T-helper 22 cell (primary cell): ENCODE measurements around the gene TLR10.
"Not testable (repeated sequence)": the region's sequence is repeated elsewhere in the genome, so short reads cannot be mapped to it uniquely, and the experiment has no call there.

Experiments
- DNase-seq: peaks from one replicate; pipeline ENCODE4 v3.0.0-alpha.2; 2020; ENCODE audit warnings: low read depth

The TLR10 gene

GRCh38 chr4:38800961-38801450 lies 18.2 kb upstream of the TLR10 start:
- DNase-seq: no peak

- DNase-seq: no peak
Observed at GRCh38 chr4:38800366-38800765, 17.6 kb upstream of the TLR10 start.

- no peak for DNase-seq
Observed at GRCh38 chr4:38795087-38795486, 12.3 kb upstream of the TLR10 start.

DNA sequence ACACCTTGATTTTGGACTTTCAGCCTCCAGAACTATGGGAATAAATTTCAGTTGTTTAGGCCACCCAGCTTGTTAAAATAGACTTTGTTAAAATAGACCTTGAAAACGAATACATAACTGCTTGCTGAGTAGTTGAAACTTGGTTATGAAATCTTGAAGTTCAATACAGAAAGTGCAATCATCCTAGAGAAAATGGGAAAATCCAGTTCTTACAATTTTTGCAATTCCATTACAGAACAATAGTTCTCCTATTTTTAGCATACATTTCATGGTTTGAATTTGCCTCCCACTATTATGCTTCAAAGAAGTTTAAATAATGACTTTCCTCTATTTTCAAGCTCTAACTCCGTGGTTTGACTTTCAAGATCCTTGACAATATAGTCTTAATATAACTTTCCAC lies 11.3 kb upstream of the TLR10 start:
- DNase-seq: no peak

DNA sequence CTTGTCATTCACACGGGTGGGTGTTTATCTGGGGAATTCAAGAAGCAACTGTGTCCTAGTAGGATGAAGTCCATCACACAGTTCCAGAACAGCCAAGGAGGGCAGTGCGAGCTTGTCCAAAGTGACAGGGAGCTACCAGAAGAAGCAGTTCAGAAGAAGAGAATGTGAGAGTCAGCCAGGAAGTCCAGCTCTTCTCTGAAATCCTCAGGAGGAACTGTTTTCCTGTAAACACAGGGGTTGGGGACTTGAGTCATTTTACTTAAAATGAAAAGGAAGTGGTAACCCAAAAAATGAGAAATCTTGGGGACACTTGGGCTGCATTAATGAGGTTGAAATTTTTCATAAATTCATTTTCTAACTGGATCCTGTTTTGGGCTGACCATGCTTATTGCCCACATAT lies 8.2 kb upstream of the TLR10 start:
- no peak for DNase-seq

- DNase-seq: no peak
Observed at GRCh38 chr4:38788317-38788716, 5.5 kb upstream of the TLR10 start.

- DNase-seq: no peak
Observed at GRCh38 chr4:38787693-38788092, 4.9 kb upstream of the TLR10 start.

GRCh38 chr4:38785901-38786402 lies 3.2 kb upstream of the TLR10 start:
- DNase-seq: no peak

DNA sequence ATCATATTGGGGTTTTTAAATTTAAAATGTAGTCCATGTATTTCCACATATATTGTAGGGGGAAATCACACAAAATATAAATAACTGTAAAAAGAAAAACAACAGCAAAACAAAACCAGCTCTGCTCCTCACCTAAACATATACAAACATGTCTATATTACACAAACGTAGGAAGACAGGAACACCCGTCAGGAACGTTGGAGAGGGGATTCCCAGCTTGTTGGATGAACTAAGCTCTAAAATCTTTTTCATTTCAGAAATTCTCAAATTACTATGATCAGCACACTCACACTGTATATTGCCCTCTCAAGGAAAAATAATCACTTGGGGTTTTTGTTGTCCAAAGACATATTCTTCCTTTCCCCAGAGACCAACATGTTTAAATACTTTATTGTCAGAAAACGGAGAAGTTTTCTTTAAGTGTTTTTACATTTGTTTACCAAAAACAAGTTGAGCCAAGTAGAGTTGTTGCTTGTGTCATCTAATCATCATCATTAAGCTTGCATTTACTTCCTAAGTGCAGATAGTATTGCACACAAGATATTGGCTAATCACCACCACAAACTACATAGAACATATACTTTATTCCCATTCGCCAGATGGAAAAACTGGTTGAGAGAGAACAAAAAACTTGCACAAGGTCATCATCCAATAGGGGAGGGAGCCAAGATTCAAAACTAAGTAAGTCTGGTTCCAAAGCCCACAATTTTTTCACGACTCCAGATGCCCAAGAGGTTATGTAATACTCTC lies 2.4 kb upstream of the TLR10 start:
- no peak for DNase-seq

- DNase-seq: no peak
Observed at GRCh38 chr4:38784141-38784540, 1.4 kb upstream of the TLR10 start.

GRCh38 chr4:38783109-38783460 lies 295 bp upstream of the TLR10 start:
- no peak for DNase-seq

GRCh38 chr4:38781854-38782261 lies 932 bp downstream of the TLR10 start:
- no peak for DNase-seq

- DNase-seq: no peak
Observed at GRCh38 chr4:38780833-38781484, 1.8 kb downstream of the TLR10 start.

- DNase-seq: no peak
Observed at GRCh38 chr4:38779790-38780189, 3.0 kb downstream of the TLR10 start.

DNA sequence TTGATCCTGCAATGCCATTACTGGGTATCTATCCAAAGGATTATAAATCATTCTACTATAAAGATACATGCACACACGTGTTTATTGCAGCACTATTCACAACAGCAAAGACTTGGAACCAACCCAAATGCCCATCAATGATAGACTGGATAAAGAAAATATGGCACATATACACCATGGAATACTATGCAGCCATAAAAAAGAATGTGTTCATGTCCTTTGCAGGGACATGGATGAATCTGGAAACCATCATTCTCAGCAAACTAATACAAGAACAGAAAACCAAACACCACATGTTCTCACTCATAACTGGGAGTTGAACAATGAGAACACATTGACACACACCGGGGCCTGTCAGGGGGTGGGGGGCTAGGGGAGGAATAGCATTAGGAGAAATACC lies 4.9 kb downstream of the TLR10 start:
- not testable (repeated sequence) for DNase-seq

GRCh38 chr4:38775326-38775725 lies 7.5 kb downstream of the TLR10 start:
- DNase-seq: no peak

DNA sequence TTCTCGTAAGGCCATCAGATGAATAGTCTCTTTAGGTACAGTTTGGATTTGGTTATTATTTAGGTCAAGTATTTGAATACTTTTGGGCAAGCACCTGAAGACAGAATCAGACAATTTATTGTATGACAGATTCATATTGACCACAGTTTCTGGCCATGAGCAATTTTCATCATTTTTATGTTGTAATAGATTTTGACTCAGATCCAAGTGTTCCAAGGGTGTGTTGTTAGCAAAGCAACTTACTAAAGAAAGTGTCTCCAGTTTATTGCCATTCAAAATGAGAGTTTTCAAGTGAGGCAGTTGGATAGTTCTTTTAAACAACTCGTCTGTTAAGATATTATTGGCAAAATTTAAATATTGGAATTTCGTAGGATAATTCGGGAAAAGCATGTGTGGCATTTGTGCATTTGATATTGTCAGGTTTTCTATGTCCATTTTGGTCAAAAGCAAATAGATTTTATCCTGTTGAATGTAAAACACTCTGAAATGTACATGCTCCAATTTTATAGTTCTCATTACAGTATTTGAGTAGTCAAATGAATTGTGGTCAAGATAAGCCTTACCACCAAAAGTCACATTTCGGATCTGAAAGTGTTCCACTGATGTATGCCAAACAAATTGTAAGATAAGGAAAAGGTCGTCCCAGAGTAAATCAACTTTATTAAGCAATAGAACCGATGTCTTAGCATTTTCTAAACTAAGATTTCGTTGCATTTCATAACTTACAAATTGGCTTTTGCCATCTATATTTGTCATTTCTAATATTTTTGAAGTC lies 8.4 kb downstream of the TLR10 start:
- DNase-seq: no peak

- not testable (repeated sequence) for DNase-seq
Observed at GRCh38 chr4:38770281-38770680, 12.5 kb downstream of the TLR10 start.

- no peak for DNase-seq
Observed at GRCh38 chr4:38769857-38770256, 12.9 kb downstream of the TLR10 start.

- DNase-seq: no peak
Observed at GRCh38 chr4:38769441-38769840, 13.3 kb downstream of the TLR10 start.

- no peak for DNase-seq
Observed at GRCh38 chr4:38768968-38769394, 13.8 kb downstream of the TLR10 start.

DNA sequence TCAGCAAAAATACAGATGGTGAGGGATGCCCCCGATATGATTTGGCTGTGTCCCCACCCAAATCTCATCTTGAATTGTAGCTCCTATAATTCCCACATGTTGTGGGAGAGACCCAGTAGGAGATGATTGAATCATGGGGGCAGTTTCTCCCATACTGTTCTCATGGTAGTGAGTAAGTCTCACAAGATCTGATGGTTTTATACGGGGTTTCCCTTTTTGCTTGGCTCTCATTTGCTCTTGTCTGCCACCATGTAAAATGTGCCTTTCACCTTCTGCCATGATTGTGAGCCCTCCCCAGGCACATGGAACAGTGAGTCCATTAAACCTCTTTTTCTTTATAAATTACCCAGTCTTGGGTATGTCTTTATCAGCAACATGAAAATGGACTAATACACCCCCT lies 15.8 kb downstream of the TLR10 start:
- DNase-seq: not testable (repeated sequence)

GRCh38 chr4:38765382-38765781 lies 17.4 kb downstream of the TLR10 start:
- no peak for DNase-seq
